Ovary (tissue), 9 donors: ENCODE results near the gene AQP5. TPM values are rescaled to one million over a fixed set of nuclear protein-coding genes. Genes with fewer than 3 reads are reported as not detected.

Experiments
- DNase-seq, 5 donors: peaks; one replicate each; pipeline ENCODE4 v3.0.0-alpha.2; 2019 to 2020
- H3K27ac ChIP-seq, 2 donors: fragments of 200-600 bp; one replicate each; pipeline versions ENCODE4 v1.5.1 to v1.8.0; 2019 to 2022
- H3K27me3 ChIP-seq: fragments of 200-600 bp; one replicate; pipeline ENCODE4 v1.8.0; 2022
- H3K36me3 ChIP-seq: fragments of 200-600 bp; sonication (generic); one replicate; pipeline ENCODE4 v1.5.1; 2019
- H3K4me1 ChIP-seq: one replicate; pipeline ENCODE4 v1.8.1; 2013; ENCODE audit warnings: mild to moderate bottlenecking, moderate library complexity; ENCODE audit not compliant: insufficient read depth
- H3K4me3 ChIP-seq: fragments of 200-600 bp; sonication (generic); one replicate; pipeline ENCODE4 v1.5.1; 2017
- H3K9me3 ChIP-seq, 2 donors: fragments of 200-600 bp in 1 of 2; sonication (generic) in 1 of 2; one replicate each; pipeline versions ENCODE4 v1.5.1 to v1.8.1; 2013 to 2019; ENCODE audit warnings: mild to moderate bottlenecking in 1 of 2, moderate library complexity in 1 of 2
- EP300 ChIP-seq: sonication (generic); formaldehyde crosslinking; IDR thresholded peaks from one replicate; pipeline ENCODE4 v1.6.1; 2017; ENCODE audit warnings: antibody characterized with exemption
- POLR2A ChIP-seq: fragments of 450-650 bp; IDR thresholded peaks from one replicate; pipeline ENCODE4 v1.6.1; 2017; ENCODE audit warnings: antibody characterized with exemption, mild to moderate bottlenecking, moderate library complexity
- WGBS, 3 donors: extraction: QIAGEN DNeasy Blood & Tissue Kit in 1 of 3; methylation state at CpG; one replicate each; pipeline versions ENCODE4 v1.1.5 to v1.1.7; 2013 to 2017; 5-methylcytosine and 5-hydroxymethylcytosine counted together
- intact Hi-C, 4 donors: fragments of 100-400 bp; cut with DNase I; formaldehyde crosslinking; loops; one replicate each; pipeline versions ENCODE4 v1.11.0 to v1.15.1; 2022 to 2023
- polyA plus RNA-seq, 2 donors: library from polyadenylated mRNA; stranded (reverse); fragments of 200-250 nt in 1 of 2; fragments of 350-450 nt in 1 of 2; fragmentation: Illumina TruSeq in 1 of 2; extraction: RNeasy Lipid Tissue Mini Kit (QIAGEN cat#74804) in 1 of 2; gene quantifications; one replicate each; pipeline ENCODE4 v1.2.3, GENCODE V29; 2013 to 2014
- total RNA-seq, 7 donors: library from RNA; depleted of rRNA in 2 of 7; stranded (reverse); fragments of >200 nt in 2 of 7; fragmentation: NEBNext Ultra II Directional in 3 of 7; extraction: Animal tissue kit (Norgen Biotek cat#: 25700) in 3 of 7; gene quantifications; one replicate each; pipeline versions ENCODE4 v1.1.0 to v1.2.4, GENCODE V29; 2016 to 2023
- TF ChIP-seq, protein P1 (sequence below), 3 donors: fragments of 450-650 bp in 2 of 3; fragments of 200-600 bp in 1 of 3; IDR thresholded peaks; one replicate each; pipeline versions ENCODE4 v1.5.1 to v1.8.0; 2016 to 2022; ENCODE audit warnings: antibody characterized with exemption in 3 of 3, mild to moderate bottlenecking in 1 of 3
- donor health status: DM: no; HTN: no; CAD: no; lungs with moderate emphysema.
- donor health status: DM: no; HTN: no; CAD: no.
- donor health status: Bipolar disorder and iron deficiency.
- donor health status: DM: yes; HTN: yes; CAD: no.
- donor health status: DM: no; HTN: no; CAD: no.
- donor health status: DM: yes; HTN: yes; CAD: no.

Gene AQP5
- total and polyA plus RNA-seq, 9 donors, result 0.12 to 0.92 (median 0.50) TPM; not detected in 4

DNA sequence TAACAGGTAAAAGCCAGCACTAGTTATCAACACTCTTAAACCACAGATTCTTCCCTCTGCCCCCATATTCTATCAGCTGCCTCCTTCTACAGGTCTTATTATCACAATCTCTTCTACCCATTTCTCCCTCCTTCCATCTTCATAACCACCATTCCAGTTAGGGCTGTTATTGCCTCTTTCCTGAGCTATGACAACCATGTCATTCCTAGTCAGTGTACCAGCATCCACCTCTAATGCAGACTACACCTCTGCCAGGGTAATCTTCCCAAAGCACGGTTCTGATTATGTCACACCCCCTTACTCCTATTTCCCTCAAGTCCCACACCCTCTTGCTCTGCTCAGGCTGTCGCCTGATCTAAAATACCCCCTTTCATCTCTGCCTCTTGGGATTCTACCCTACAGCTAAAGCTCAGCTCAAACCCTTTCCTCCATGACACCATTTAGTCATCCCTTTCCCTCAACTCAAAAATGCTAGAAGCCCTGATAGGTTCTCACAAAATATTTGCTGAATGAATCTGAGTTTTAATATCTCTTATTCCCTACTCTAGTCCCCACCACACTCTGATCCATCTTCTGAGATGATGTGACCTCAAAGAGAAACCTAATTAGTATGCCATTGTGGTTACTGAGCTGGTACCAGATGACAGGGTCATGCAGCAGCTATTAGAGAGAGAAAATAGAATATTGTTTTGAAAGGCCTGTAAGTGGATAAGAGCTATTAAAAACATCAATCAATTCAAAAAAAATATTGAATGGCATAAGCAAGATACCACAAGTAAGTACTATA is 51.9 kb downstream of the AQP5 start:
- TF ChIP-seq POLR2A, result no peak
- TF ChIP-seq, protein P1, sequence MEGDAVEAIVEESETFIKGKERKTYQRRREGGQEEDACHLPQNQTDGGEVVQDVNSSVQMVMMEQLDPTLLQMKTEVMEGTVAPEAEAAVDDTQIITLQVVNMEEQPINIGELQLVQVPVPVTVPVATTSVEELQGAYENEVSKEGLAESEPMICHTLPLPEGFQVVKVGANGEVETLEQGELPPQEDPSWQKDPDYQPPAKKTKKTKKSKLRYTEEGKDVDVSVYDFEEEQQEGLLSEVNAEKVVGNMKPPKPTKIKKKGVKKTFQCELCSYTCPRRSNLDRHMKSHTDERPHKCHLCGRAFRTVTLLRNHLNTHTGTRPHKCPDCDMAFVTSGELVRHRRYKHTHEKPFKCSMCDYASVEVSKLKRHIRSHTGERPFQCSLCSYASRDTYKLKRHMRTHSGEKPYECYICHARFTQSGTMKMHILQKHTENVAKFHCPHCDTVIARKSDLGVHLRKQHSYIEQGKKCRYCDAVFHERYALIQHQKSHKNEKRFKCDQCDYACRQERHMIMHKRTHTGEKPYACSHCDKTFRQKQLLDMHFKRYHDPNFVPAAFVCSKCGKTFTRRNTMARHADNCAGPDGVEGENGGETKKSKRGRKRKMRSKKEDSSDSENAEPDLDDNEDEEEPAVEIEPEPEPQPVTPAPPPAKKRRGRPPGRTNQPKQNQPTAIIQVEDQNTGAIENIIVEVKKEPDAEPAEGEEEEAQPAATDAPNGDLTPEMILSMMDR (IDR thresholded peaks at IDR 0.05), result no peak
- TF ChIP-seq EP300, result no peak
- no peak for DNase-seq
- 86 to 91% (median 88%) methylated on average over 2 of the region's 2 CpGs for WGBS, 3 donors
- Histone ChIP-seq H3K27me3 (no peaks in the 10 kb centered on the region), H3K36me3 (no peaks in the 10 kb centered on the region), H3K27ac (no peak overlapping the region), H3K4me3 (no peak overlapping the region), H3K9me3 (no peaks in the 10 kb centered on the region), H3K4me1 (no peaks in the 10 kb centered on the region)
- intact Hi-C loops, result no loop called here

DNA sequence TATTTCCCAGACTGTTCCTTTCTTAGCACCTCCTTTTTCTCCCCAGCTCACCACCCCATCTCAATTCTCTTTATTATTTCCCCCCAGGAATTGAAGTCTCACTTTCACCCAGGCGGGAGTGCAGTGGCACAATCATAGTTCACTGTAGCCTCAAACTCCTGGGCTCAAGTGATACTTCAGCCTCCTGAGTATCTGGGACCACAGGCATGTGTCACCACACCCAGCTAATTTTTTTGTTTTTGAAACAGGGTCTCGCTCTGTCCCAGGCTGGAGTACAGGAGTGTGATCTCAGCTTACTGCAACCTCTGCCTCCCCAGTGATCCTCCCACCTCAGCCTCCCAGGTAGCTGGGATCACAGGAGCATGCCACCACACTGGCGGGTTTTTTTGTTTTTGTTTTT is 52.7 kb downstream of the AQP5 start:
- no peaks in the 10 kb centered on the region for H3K4me1 ChIP-seq
- H3K27ac ChIP-seq, result no peak overlapping the region
- no peaks in the 10 kb centered on the region for H3K36me3 ChIP-seq
- no peak for DNase-seq
- WGBS, 3 donors, result 94 to 98% (median 97%) methylated on average over 3 of the region's 3 CpGs
- TF ChIP-seq EP300 (no peak), POLR2A (no peak)
- TF ChIP-seq, protein P1 (IDR thresholded peaks at IDR 0.05), result no peak
- no peaks in the 10 kb centered on the region for H3K9me3 ChIP-seq
- H3K27me3 ChIP-seq, result no peaks in the 10 kb centered on the region
- H3K4me3 ChIP-seq, result no peak overlapping the region
- intact Hi-C loops, result no loop called here

Other genes with a start within 250 kb of the AQP5 start
- gene TMBIM6, start 220.3 kb upstream of the AQP5 start, total RNA-seq, result 100 to 1,000 TPM; 203 to 430 (median 335) TPM
- gene TMBIM6, start 220.3 kb upstream of the AQP5 start, polyA plus RNA-seq, result 100 to 1,000 TPM; 254 to 677 TPM
- 10 to 100 TPM; 12.0 to 27.3 (median 22.8) TPM for gene NCKAP5L, start 133.5 kb upstream of the AQP5 start, total RNA-seq
- 10 to 100 TPM in 1 of 2 donors, 1 to 10 TPM in 1; 2.5 to 13.8 TPM for gene NCKAP5L, start 133.5 kb upstream of the AQP5 start, polyA plus RNA-seq
- gene BCDIN3D, start 118.8 kb upstream of the AQP5 start, total RNA-seq, result 1 to 10 TPM; 2.8 to 5.9 (median 4.7) TPM
- 1 to 10 TPM; 3.5 to 4.3 TPM for gene BCDIN3D, start 118.8 kb upstream of the AQP5 start, polyA plus RNA-seq
- gene FAIM2, start 58.0 kb upstream of the AQP5 start, total RNA-seq, result 10 to 100 TPM in 1 of 7 donors, 1 to 10 TPM in 4, under 1 TPM in 2; under 0.01 to 19.3 (median 2.4) TPM
- 1 to 10 TPM; 1.0 to 7.1 TPM for gene FAIM2, start 58.0 kb upstream of the AQP5 start, polyA plus RNA-seq
- 1 to 10 TPM in 1 of 7 donors, under 1 TPM in 1, not detected in 5; 0.11 to 2.1 TPM for gene AQP2, start 11.1 kb upstream of the AQP5 start, total RNA-seq
- gene AQP2, start 11.1 kb upstream of the AQP5 start, polyA plus RNA-seq, result 1 to 10 TPM in 1 of 2 donors, not detected in 1; 3.7 TPM
- under 1 TPM in 2 of 7 donors, not detected in 5; under 0.01 to 0.08 TPM for gene AQP6, start 11.1 kb downstream of the AQP5 start, total RNA-seq
- gene AQP6, start 11.1 kb downstream of the AQP5 start, polyA plus RNA-seq, result under 1 TPM in 1 of 2 donors, not detected in 1; 0.04 TPM
- gene RACGAP1, start 63.6 kb downstream of the AQP5 start, total RNA-seq, result 1 to 10 TPM; 2.1 to 4.8 (median 3.8) TPM
- 10 to 100 TPM in 1 of 2 donors, 1 to 10 TPM in 1; 2.6 to 10.8 TPM for gene RACGAP1, start 63.6 kb downstream of the AQP5 start, polyA plus RNA-seq
- 1 to 10 TPM in 2 of 7 donors, under 1 TPM in 5; 0.12 to 4.1 (median 0.69) TPM for gene ASIC1, start 95.7 kb downstream of the AQP5 start, total RNA-seq
- 1 to 10 TPM in 1 of 2 donors, under 1 TPM in 1; 0.58 to 3.0 TPM for gene ASIC1, start 95.7 kb downstream of the AQP5 start, polyA plus RNA-seq
- gene SMARCD1, start 123.5 kb downstream of the AQP5 start, total RNA-seq, result 10 to 100 TPM; 33.5 to 57.7 (median 50.7) TPM
- gene SMARCD1, start 123.5 kb downstream of the AQP5 start, polyA plus RNA-seq, result 10 to 100 TPM; 26.1 to 56.9 TPM
- 1 to 10 TPM in 1 of 7 donors, under 1 TPM in 6; 0.15 to 9.4 (median 0.46) TPM for gene GPD1, start 142.1 kb downstream of the AQP5 start, total RNA-seq
- gene GPD1, start 142.1 kb downstream of the AQP5 start, polyA plus RNA-seq, result under 1 TPM; 0.10 to 0.85 TPM
- gene COX14, start 150.4 kb downstream of the AQP5 start, total RNA-seq, result 10 to 100 TPM; 37.5 to 72.6 (median 45.4) TPM
- 10 to 100 TPM; 46.4 to 85.4 TPM for gene COX14, start 150.4 kb downstream of the AQP5 start, polyA plus RNA-seq
- gene CERS5, start 205.5 kb downstream of the AQP5 start, total RNA-seq, result 10 to 100 TPM; 29.1 to 67.3 (median 44.9) TPM
- 10 to 100 TPM; 47.9 to 76.9 TPM for gene CERS5, start 205.5 kb downstream of the AQP5 start, polyA plus RNA-seq